Testis (tissue), 3 donors: ENCODE data around the gene MYO1B. TPM values are rescaled to one million over a fixed set of nuclear protein-coding genes. Genes with fewer than 3 reads are reported as not detected.

ENCODE experiments used
- DNase-seq: peaks from one replicate; pipeline ENCODE4 v3.0.0-alpha.2; 2019
- H3K27ac ChIP-seq, 2 donors: fragments of 200-600 bp; sonication (generic); one replicate each; pipeline ENCODE4 v1.5.1; 2019
- H3K27me3 ChIP-seq: fragments of 200-600 bp; sonication (generic); one replicate; pipeline ENCODE4 v1.5.1; 2019
- H3K36me3 ChIP-seq: fragments of 200-600 bp; sonication (generic); one replicate; pipeline ENCODE4 v1.5.1; 2017; ENCODE audit warnings: low read depth; ENCODE audit errors: missing control alignments
- H3K4me1 ChIP-seq: fragments of 200-600 bp; sonication (generic); one replicate; pipeline ENCODE4 v1.5.1; 2019
- H3K4me3 ChIP-seq, 2 donors: fragments of 200-600 bp; sonication (generic); one replicate each; pipeline ENCODE4 v1.5.1; 2017 to 2019
- H3K9me3 ChIP-seq: fragments of 200-600 bp; sonication (generic); one replicate; pipeline ENCODE4 v1.5.1; 2017
- POLR2A ChIP-seq: fragments of 450-650 bp; IDR thresholded peaks from one replicate; pipeline ENCODE4 v1.6.1; 2017; ENCODE audit warnings: antibody characterized with exemption, mild to moderate bottlenecking, moderate library complexity
- whole genome bisulfite sequencing, 2 donors: methylation state at CpG; one replicate each; pipeline ENCODE4 v1.1.5; 2018; 5-methylcytosine and 5-hydroxymethylcytosine counted together
- intact Hi-C: fragments of 100-400 bp; cut with DNase I; formaldehyde crosslinking; loops from one replicate; pipeline ENCODE4 v1.15.1; 2023; ENCODE audit warnings: low total_unique reads
- polyA plus RNA-seq: library from polyadenylated mRNA; stranded (reverse); fragments of 350-450 nt; fragmentation: Illumina TruSeq; extraction: RNeasy Lipid Tissue Mini Kit (QIAGEN cat#74804); gene quantifications from one replicate; pipeline ENCODE4 v1.2.3, GENCODE V29; 2014; ENCODE audit warnings: low read depth, low replicate concordance; ENCODE audit not compliant: insufficient read depth
- total RNA-seq, 2 donors: library from RNA; depleted of rRNA; stranded (reverse); fragments of >200 nt; gene quantifications; one replicate each; pipeline ENCODE4 v1.2.3, GENCODE V29; 2016
- TF ChIP-seq, protein P1 (sequence below), 3 experiments: fragments of 450-650 bp in 2 of 3; fragments of 200-600 bp in 1 of 3; sonication (generic) in 1 of 3; IDR thresholded peaks; one replicate each; pipeline ENCODE4 v1.5.1; 2016 to 2019; ENCODE audit warnings: antibody characterized with exemption in 3 of 3, mild to moderate bottlenecking in 2 of 3, moderate library complexity in 1 of 3

MYO1B gene
- total and polyA plus RNA-seq, 3 donors from 2014 or later: 14.5 to 30.8 (median 26.8) TPM

DNA sequence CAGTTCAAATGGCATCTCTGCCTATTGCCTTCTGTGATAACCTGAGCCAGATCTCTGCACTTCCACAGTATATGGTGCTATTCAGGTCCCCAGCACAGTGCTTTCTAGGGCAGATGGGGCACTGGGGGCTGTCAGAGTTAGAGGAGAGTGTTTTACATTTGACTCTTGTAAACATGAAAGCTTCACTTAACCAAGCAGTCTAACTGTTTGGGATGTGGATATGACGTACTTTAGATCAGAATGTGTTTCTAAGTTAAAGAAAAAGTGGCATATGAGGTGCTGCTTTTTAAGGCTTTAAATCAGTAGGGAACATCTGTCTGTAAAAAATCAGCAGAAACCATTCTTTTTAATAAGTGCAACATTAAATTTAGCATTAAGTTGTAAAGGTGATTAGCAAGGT lies 75.7 kb downstream of the MYO1B start:
- Histone ChIP-seq H3K36me3 (no peaks in the 10 kb centered on the region), H3K4me3 (no peak overlapping the region), H3K27me3 (no peaks in the 10 kb centered on the region), H3K4me1 (peaks cover 7% of the 10 kb centered on the region), H3K27ac (no peak overlapping the region), H3K9me3 (no peaks in the 10 kb centered on the region)
- TF ChIP-seq POLR2A: no peak
- TF ChIP-seq, protein P1, sequence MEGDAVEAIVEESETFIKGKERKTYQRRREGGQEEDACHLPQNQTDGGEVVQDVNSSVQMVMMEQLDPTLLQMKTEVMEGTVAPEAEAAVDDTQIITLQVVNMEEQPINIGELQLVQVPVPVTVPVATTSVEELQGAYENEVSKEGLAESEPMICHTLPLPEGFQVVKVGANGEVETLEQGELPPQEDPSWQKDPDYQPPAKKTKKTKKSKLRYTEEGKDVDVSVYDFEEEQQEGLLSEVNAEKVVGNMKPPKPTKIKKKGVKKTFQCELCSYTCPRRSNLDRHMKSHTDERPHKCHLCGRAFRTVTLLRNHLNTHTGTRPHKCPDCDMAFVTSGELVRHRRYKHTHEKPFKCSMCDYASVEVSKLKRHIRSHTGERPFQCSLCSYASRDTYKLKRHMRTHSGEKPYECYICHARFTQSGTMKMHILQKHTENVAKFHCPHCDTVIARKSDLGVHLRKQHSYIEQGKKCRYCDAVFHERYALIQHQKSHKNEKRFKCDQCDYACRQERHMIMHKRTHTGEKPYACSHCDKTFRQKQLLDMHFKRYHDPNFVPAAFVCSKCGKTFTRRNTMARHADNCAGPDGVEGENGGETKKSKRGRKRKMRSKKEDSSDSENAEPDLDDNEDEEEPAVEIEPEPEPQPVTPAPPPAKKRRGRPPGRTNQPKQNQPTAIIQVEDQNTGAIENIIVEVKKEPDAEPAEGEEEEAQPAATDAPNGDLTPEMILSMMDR (IDR thresholded peaks at IDR 0.05): no peak
- DNase-seq: no peak
- 96 to 100% methylated on average over 1 of the region's 1 CpG for WGBS, 2 donors
- intact Hi-C loops: no loop called here

DNA sequence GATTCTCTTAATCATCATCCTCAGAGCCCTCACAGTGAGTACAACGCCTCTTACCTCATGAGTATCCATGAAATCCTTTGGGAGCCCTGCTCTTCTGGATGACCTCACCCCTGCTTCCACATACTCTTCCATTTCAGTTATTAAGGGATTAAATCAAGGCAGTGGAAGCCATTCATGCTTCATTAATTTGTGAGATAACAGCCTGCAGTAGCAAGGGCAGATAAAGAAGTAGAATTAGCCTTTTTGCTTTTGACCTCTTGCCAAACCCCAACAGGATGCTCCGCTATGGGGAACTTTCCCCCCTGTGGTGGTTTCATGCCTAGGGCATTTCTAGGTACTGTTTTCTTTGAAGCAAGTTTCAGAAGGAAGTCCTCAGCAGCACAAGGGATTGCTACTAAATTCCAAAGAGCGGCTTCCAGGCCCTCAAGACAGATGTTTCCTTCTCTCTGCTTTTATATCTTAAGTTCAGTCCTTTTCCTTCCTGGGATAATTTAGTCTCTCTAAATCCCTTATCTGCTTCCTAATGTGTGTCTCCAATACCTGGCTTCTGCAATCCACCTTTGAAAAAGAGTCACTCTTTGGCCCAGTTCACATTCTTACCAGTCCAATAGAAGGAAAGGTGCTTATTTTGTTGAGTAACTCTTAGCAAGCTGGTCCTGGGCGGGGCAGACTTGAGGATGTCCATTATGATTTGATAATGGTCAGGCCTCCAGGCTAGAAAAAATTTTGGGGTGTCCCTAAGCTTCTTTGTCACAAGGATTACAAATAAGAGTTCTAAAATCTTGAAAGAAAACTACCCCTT lies 76.9 kb downstream of the MYO1B start:
- 81 to 83% methylated on average over 4 of the region's 4 CpGs for WGBS, 2 donors
- Histone ChIP-seq H3K4me1 (peaks cover 7% of the 10 kb centered on the region), H3K27me3 (no peaks in the 10 kb centered on the region), H3K4me3 (no peak overlapping the region), H3K36me3 (no peaks in the 10 kb centered on the region), H3K27ac (no peak overlapping the region), H3K9me3 (no peaks in the 10 kb centered on the region)
- no peak for DNase-seq
- TF ChIP-seq, protein P1 (IDR thresholded peaks at IDR 0.05): no peak
- no peak for TF ChIP-seq POLR2A
- intact Hi-C loops: no loop called here

DNA sequence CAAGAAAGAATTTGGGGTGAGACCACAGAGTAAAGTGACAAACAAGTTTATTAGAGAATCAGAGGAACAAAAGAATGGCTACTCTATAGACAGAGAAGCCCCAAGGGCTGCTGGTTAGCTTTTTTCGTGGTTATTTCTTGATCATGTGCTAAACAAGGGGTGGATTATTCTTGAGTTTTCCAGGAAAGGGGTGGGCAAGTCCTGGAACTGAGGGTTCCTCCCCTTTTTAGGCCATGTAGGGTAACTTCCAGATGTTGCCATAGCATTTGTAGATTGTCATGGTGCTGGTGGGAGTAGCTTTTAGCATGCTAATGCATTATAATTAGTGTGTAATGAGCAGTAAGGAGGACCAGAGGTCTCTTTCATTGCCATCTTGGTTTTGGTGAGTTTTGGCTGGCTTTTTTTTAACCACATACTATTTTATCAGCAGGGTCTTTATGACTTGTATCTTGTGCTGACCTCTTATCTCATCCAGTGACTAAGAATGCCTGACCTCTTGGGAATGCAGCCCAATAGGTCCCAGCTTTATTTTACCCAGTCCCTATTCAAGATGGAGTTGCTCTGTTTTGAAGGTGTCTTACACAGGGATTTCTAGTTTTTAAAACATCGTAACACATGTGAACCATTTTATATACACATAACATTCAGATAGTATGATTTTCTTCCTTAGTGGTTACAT lies 77.8 kb downstream of the MYO1B start:
- 90 to 91% methylated on average over 2 of the region's 2 CpGs for WGBS, 2 donors
- DNase-seq: no peak
- intact Hi-C loops: no loop called here
- Histone ChIP-seq H3K27me3 (no peaks in the 10 kb centered on the region), H3K36me3 (no peaks in the 10 kb centered on the region), H3K4me1 (peaks cover 5% of the 10 kb centered on the region), H3K27ac (no peak overlapping the region), H3K9me3 (no peaks in the 10 kb centered on the region), H3K4me3 (no peak overlapping the region)
- TF ChIP-seq, protein P1 (IDR thresholded peaks at IDR 0.05): no peak
- TF ChIP-seq POLR2A: no peak

DNA sequence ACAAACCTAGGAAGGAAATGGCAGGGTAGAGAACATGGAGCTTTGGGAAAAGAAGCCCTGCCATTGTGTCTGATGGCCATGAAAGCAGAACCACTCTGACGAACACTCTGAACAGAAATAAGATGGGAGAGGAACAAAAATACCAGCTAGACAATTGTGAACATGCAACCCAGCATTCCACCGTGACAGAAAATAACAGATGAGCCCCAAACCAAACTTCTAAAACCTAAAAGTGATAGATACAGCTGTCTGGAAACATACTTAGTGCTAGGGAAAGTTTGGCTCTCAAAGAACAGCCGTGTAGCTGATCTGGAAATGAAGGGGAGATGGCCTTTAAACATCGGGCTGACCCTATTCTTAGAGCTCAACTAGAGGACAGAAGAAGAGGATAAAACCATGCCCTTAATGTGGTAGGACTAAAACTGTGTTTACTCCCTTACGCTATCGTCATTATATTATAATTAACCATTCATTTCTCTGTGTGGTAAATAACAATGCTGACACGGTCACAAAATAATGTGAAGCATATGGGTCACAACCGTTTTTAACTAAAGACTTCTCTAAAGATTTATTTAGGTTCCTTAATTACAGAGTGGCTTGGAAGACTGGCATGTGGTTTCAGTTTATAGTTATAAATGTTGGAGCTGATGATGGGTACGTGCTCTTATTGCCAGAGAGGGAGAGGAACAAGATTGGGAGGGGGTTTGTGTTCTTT lies 80.6 kb downstream of the MYO1B start:
- Histone ChIP-seq H3K27me3 (no peaks in the 10 kb centered on the region), H3K27ac (no peak overlapping the region), H3K9me3 (no peaks in the 10 kb centered on the region), H3K4me3 (no peak overlapping the region), H3K36me3 (no peaks in the 10 kb centered on the region), H3K4me1 (no peaks in the 10 kb centered on the region)
- TF ChIP-seq POLR2A: no peak
- TF ChIP-seq, protein P1 (IDR thresholded peaks at IDR 0.05): no peak
- 91 to 92% methylated on average over 9 of the region's 9 CpGs for WGBS, 2 donors
- intact Hi-C loops: no loop called here
- no peak for DNase-seq
